ENCODE measurements around the gene COG8.
"Not testable (repeated sequence)": the region's sequence is repeated elsewhere in the genome, so short reads cannot be mapped to it uniquely, and the experiment has no call there.

COG8 gene

DNA sequence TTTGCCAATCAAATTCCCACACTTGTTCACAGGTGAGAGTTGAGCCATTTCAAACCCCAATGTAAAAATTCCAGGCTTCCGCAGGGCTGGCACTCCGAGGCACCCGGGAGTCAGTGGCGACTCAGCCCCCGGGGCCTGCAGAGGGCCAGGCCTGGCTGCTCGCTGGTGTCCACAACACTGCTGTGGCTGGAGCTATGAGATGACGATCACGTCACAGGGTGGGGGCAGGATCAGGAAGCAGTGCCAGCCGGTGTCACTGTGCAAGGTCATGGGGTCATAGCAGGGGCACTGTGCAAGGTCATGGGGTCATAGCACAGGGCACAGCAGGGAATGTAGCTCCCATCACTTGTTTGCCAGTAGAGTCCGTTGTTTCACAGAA, 20.5 kb downstream of the COG8 start:
- DNase-seq (ENCODE audit: low read depth, low spot score): no peak

DNA sequence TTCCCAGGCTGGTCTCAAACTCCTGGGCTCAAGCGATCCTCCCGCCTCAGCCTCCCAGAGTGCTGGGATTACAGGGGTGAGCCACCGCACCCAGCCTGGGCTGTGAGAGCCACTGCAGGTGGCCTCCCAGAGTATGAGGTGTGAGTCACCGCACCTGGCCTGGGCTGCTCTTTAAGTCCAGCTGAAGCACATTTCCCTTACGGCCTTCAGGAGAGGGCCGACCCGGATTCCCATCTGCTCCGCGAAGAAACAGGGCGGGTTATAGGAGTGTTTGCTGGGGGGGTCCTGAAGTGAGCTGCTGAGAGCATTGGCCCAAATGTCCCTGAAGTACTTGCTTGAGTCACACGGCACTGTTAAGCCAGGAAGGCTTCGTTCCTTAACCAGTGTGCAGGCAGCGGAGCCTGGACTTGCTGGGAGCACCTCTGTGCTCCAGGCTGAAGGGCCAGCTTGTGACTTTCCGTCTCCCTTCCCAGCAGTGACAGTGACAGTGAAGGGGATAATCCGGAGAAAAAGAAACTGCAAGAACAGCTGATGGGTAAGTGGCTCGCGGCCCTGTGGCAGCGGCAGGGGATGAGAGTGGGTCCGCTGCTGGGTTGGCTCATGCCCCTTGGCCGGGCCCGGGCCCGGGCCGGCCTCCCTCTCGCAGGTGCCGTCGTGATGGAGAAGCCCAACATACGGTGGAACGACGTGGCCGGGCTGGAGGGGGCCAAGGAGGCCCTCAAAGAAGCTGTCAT, 21.0 kb downstream of the COG8 start:
- no peak for DNase-seq (ENCODE audit: low read depth, low spot score)

DNA sequence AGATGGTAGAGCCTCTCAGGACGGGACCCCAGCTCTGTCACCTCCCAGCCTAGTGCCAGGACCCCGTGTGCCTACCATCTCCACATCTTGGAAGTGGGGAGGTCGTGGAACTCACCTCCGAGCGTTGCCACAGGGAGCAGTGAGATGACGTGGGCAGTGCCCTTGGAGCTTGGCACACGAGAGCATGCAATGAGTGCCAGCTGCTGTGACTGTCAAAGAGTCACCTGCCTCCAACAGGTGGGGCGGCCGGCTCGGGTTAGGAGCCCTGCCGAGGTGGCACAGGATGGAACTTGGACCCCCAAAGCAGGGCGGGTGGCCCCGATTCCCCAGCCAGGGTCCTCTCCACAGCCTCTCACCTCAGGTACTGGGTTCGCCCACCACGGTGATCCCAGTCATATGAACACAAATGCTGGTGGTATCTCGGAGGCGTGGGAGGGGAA, 22.7 kb downstream of the COG8 start:
- DNase-seq (ENCODE audit: low read depth, low spot score): no peak

- no peak for DNase-seq (ENCODE audit: low read depth, low spot score)
Measured at GRCh38 chr16:69315486-69316311, 23.7 kb downstream of the COG8 start.

GRCh38 chr16:69314534-69314933, 24.8 kb downstream of the COG8 start:
- no peak for DNase-seq (ENCODE audit: low read depth, low spot score)

GRCh38 chr16:69313469-69313868, 25.9 kb downstream of the COG8 start:
- no peak for DNase-seq (ENCODE audit: low read depth, low spot score)

GRCh38 chr16:69311533-69312387, 27.6 kb downstream of the COG8 start:
- DNase-seq (ENCODE audit: low read depth, low spot score): no peak

- peak; percentile 59 for DNase-seq (ENCODE audit: low read depth, low spot score)
Measured at GRCh38 chr16:69310653-69311532, 28.5 kb downstream of the COG8 start, which contains the start of gene VPS4A. Gene VPS4A, plus strand, starts transcription at chr16:69311350. Its CDS starts 162 bp downstream, at chr16:69311512.

- no peak for DNase-seq (ENCODE audit: low read depth, low spot score)
Measured at GRCh38 chr16:69309316-69309715, 30.0 kb downstream of the COG8 start.

DNA sequence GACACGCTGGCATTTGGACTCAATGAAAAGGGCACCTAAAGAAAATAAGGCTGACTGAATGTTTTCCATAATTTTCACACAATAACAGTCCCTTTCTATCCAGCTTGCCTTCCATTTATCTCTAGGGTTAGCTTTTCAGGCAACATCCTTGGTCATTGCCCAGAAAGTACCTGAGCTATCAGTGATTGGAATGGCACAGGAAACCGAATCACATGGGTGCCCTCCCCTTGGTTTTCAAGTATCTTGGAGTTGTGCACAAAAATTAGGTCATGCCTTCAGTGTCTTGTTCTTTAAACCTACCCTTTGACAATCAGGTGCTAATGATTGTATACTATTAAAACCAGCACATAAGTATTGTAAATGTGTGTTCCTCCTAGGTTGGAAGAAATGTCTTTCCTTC, 31.5 kb downstream of the COG8 start:
- DNase-seq (ENCODE audit: low read depth, low spot score): no peak

- DNase-seq (ENCODE audit: low read depth, low spot score): no peak
Measured at GRCh38 chr16:69307091-69307490, 32.3 kb downstream of the COG8 start.

DNA sequence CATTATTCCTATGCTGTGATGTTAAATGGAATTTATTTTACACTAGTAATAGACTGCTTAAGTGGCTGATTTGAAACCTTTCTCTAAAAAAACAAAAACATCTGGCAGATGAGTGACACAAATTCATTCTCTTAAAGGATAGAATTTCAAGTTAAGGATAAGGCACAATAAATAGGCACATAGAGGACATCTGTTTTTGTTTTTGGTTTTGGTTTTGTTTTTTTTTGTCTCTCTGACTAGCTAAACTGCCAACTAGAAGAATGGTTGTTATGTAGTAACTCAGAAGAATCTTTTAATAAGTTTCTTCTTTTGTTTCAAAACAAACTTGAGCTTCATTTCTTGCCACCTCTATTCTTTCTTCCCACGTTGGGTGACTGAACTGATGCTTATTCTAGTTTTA, 33.3 kb downstream of the COG8 start:
- no peak for DNase-seq (ENCODE audit: low read depth, low spot score)

- no peak for DNase-seq (ENCODE audit: low read depth, low spot score)
Measured at GRCh38 chr16:69302301-69302700, 37.1 kb downstream of the COG8 start.

- no peak for DNase-seq (ENCODE audit: low read depth, low spot score)
Measured at GRCh38 chr16:69301861-69302260, 37.5 kb downstream of the COG8 start.

GRCh38 chr16:69301187-69301586, 38.2 kb downstream of the COG8 start:
- DNase-seq (ENCODE audit: low read depth, low spot score): no peak

DNA sequence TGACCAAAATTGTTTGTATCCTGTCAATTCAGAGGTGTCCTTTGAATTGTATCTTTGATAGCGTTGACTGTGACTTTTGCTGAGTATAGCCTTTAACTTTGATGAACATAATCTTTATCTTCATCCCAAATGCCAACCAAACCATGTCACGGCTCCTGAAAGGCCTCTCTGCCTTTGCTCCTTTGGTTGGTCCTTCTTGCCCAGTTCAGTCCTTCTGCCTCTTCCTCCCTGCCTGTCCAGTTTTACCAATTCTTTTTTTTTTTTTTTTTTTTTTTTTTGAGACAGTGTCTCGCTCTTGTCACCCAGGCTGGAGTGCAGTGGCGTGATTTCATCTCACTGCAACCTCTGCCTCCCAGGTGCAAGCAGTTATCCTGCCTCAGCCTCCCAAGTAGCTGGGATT, 41.1 kb downstream of the COG8 start:
- DNase-seq (ENCODE audit: low read depth, low spot score): no peak

DNA sequence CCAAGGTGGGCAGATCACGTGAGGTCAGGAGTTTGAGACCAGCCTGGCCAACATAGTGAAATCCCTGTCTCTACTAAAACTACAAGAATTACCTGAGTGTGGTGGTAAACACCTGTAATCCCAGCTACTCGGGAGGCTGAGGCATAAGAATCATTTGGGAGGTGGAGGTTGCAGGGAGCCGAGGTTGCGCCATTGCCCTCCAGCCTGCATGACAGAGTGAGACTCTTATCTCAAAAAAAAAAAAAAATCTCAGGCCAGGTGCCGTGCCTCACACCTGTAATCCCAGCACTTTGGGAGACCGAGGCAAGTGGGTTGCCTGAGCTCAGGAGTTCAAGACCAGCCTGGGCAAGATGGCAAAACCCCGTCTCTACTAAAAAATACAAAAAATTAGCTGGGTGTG, 42.6 kb downstream of the COG8 start:
- DNase-seq (ENCODE audit: low read depth, low spot score): not testable (repeated sequence)

DNA sequence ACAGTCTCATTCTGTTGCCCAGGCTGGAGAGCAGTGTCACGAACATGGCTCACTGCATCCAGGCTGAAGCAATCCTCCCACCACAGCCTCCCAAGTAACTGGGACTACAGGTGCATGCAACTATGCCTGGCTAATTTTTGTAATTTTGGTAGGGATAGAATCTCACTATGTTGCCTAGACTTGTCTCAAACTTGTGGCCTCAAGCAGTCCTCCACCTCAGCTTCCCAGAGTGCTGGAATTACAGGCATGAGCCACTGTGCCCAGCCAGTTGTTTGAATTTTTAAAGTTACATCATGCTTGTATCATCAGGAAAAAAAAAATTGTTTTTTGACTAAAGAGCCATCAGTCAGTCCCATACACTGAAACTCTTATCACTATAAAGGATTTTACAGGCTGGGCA, 45.3 kb downstream of the COG8 start:
- DNase-seq (ENCODE audit: low read depth, low spot score): no peak

- DNase-seq (ENCODE audit: low read depth, low spot score): no peak
Measured at GRCh38 chr16:69293401-69293800, 46.0 kb downstream of the COG8 start.

DNA sequence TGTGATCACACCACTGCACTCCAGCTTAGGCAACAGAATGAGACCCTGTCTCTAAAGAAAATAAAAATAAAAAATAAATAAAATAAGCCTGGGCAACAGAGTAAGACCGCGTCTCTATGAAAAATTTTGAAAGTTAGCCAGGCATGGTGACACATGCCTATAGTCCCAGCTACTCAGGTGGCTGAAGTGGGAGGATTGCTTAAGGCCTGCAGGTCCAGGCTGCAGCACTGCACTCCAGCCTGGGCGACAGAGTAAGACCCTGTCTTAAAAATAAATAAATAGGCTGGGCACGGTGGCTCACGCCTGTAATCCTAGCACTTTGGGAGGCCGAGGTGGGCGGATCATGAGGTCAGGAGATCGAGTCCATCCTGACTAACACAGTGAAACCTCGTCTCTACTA, 47.7 kb downstream of the COG8 start:
- not testable (repeated sequence) for DNase-seq (ENCODE audit: low read depth, low spot score)
